Glomerular endothelial cell (primary cell): ENCODE results near the gene TMEM258. TPM values are rescaled to one million over a fixed set of nuclear protein-coding genes. Genes with fewer than 3 reads are reported as not detected.

Experiments
- DNase-seq: peaks from one replicate; pipeline ENCODE4 v3.0.0-alpha.2; 2011; ENCODE audit warnings: low read depth, low spot score; ENCODE audit errors: extremely low read depth
- total RNA-seq: library from RNA; depleted of rRNA; stranded (reverse); fragments of >200 nt; gene quantifications from 2 replicates; pipeline ENCODE4 v1.2.3, GENCODE V29; 2015

The TMEM258 gene
- total RNA-seq, 1 donor from 2014 or later: 57.6 TPM

DNA sequence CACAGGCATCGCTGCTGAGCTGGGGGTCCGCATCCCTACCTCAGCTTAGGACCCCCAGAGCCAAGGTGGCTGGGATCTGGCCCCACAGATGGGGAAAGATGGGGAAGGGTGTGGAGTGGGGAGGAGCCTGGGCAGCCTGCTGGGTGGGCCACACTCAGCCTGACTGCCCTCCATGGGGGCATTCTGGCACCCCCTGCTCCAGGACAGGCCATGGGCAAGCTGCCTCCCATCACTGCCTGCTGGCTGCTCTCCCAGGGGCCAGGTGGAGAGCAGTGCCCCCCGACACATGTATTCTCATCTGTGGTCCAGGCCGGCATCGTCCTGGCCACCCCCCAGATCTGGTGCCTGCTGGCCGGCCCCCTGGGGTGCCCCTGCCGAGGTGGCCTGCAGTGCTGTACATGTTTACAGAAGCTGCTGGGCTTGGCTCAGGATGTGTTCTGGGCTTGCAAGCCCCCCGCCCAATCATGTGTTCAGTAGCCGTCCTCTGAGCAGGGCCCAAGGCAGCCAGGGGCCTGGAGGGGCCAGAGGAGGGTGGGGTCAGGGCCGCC lies 47.7 kb downstream of the TMEM258 start:
- DNase-seq: no peak

DNA sequence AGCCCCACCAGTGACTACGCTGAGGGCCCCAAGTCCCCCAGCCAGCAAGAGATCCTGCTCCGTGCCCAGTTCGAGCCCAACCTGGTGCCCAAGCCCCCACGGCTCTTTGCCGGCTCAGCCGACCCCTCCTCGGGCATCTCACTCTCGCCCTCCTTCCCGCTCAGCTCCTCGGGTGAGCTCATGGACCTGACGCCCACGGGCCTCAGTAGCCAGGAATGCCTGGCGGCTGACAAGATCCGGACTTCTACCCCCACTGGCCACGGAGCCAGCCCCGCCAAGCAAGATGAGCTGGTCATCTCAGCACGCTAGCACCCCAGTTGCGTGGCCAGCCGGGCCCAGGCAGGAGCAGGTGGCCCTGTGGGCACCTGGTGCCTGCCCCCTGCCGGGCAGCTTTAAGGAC lies 48.2 kb downstream of the TMEM258 start:
- DNase-seq: no peak

DNA sequence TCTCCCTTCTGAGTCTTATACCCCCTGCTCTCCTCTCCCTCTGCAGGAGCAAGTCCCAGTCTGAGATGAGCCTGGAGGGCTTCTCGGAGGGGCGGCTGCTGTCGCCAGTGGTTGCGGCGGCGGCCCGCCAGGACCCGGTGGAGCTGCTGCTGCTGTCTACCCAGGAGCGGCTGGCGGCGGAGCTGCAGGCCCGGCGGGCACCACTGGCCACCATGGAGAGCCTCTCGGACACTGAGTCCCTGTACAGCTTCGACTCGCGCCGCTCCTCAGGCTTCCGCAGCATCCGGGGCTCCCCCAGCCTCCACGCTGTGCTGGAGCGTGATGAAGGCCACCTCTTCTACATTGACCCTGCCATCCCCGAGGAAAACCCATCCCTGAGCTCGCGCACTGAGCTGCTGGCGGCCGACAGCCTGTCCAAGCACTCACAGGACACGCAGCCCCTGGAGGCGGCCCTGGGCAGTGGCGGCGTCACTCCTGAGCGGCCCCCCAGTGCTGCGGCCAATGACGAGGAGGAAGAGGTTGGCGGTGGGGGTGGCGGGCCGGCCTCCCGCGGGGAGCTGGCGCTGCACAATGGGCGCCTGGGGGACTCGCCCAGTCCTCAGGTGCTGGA lies 48.8 kb downstream of the TMEM258 start:
- no peak for DNase-seq

DNA sequence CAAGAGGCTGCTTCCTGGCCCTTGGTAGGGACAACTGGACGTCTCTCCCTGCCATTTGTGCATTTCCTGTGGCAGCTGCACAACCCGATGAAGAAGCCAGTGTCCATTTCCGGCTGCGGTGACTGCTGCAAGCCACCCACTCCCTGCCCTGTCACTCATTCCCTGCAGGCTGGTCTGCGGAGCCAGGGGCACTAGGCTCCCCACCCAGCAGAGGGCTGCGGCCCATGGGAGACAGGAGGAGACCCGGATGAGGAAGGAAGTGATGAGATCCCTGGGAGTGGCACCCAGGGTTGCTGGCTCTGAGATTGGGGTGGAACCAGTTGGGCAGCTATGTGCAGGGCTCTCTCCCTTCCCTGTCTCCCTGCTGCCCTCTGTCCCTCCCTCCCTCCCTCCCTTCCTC lies 50.0 kb downstream of the TMEM258 start:
- DNase-seq: no peak

DNA sequence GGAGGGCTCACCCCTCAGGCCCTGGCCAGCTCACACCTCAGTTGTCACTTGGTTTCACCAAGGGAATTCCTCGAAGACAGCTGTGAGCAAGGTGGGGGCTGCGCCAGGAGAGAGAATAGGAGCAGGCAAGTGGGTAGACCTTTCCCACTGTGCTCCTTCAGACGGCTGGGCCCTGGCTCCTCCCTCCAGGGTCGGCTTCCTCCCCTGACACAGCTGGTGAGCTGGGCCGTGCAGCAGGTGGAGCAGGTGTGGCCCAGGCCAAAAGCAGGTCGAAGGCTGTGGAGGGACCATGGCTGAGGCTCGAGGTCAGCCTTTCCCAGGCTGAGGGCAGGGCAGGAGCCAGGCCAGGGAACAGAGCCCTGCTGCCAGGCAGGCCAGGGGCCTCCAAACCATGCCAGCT lies 52.4 kb downstream of the TMEM258 start:
- DNase-seq: no peak

DNA sequence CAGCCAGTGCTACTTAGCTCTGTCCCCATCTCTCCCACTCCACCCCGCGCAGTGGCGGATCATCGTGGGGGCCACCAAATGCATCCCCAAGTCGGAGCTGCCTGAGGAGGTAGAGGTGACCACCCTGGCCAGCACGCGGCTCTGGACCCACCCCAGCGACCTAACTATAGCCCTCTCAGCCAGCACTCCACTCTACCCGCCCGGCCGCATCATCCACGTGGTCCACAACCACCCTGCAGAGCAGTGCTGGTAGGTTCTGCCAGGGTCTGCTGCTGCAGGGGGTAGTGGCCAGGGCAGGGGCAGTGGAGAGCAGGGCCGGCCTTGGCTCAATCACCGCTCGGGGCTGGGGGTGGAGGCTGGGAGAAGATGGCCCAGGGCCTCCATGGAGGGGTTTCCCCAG lies 53.0 kb downstream of the TMEM258 start:
- no peak for DNase-seq

Other genes with a start within 250 kb of the TMEM258 start
- 0.53 and 1.3 TPM in 2 replicates for gene SYT7, start 211.5 kb downstream of the TMEM258 start, total RNA-seq
- 5.1 and 10.1 TPM in 2 replicates for gene DAGLA, start 112.2 kb downstream of the TMEM258 start, total RNA-seq
- 6.0 and 10.7 TPM in 2 replicates for gene MYRF, start 40.0 kb downstream of the TMEM258 start, total RNA-seq
- gene FEN1, start 312 bp upstream of the TMEM258 start, total RNA-seq: 13.5 and 20.5 TPM in 2 replicates
- 44.5 and 64.7 TPM in 2 replicates for gene FADS1, start 24.4 kb upstream of the TMEM258 start, total RNA-seq
- gene FADS2, start 35.7 kb upstream of the TMEM258 start, total RNA-seq: 208 and 219 TPM in 2 replicates
- gene FADS3, start 98.9 kb upstream of the TMEM258 start, total RNA-seq: 239 and 393 TPM in 2 replicates
- gene RAB3IL1, start 125.0 kb upstream of the TMEM258 start, total RNA-seq: 3.7 and 6.2 TPM in 2 replicates
- gene BEST1, start 157.8 kb upstream of the TMEM258 start, total RNA-seq: not detected in 2 replicates
- 1,824 and 2,194 TPM in 2 replicates for gene FTH1, start 175.0 kb upstream of the TMEM258 start, total RNA-seq